SIG-M5 treated with dmso at 0.1 percent for 504 hours (cell line): ENCODE data around the gene GZF1.

Experiments
- DNase-seq: peaks from one replicate; lab custom pipeline; 2025; ENCODE audit not compliant: unreplicated experiment; lab: John Stamatoyannopoulos, UW

Gene GZF1

GRCh38 chr20:23368316-23369071, 6.5 kb downstream of the GZF1 start:
- DNase-seq: no peak

- no peak for DNase-seq
These were observed 7.3 kb downstream of the GZF1 start for GRCh38 chr20:23369072-23369823.

- DNase-seq: no peak
These were observed 8.3 kb downstream of the GZF1 start for GRCh38 chr20:23370274-23370673.

- DNase-seq: no peak
These were observed 8.9 kb downstream of the GZF1 start for GRCh38 chr20:23370873-23371272.

GRCh38 chr20:23371496-23371895, 9.5 kb downstream of the GZF1 start:
- no peak for DNase-seq

GRCh38 chr20:23374441-23374840, 12.5 kb downstream of the GZF1 start:
- no peak for DNase-seq

- DNase-seq: no peak
These were observed 13.8 kb downstream of the GZF1 start for GRCh38 chr20:23375827-23376226.

GRCh38 chr20:23379772-23380171, 17.8 kb downstream of the GZF1 start:
- no peak for DNase-seq

GRCh38 chr20:23381876-23382275, 19.9 kb downstream of the GZF1 start:
- no peak for DNase-seq

GRCh38 chr20:23386304-23387117, 24.5 kb downstream of the GZF1 start:
- DNase-seq: no peak

- no peak for DNase-seq
These were observed 25.1 kb downstream of the GZF1 start for GRCh38 chr20:23387118-23387443.

GRCh38 chr20:23390091-23390774, 28.3 kb downstream of the GZF1 start:
- no peak for DNase-seq

GRCh38 chr20:23391707-23392310, 29.8 kb downstream of the GZF1 start:
- no peak for DNase-seq

- DNase-seq: peak; percentile 11
These were observed 32.2 kb downstream of the GZF1 start for GRCh38 chr20:23393996-23394775.

GRCh38 chr20:23396950-23397627, 35.1 kb downstream of the GZF1 start:
- no peak for DNase-seq

GRCh38 chr20:23397961-23398360, 36.0 kb downstream of the GZF1 start:
- peak; percentile 44 for DNase-seq

GRCh38 chr20:23399568-23400241, 37.7 kb downstream of the GZF1 start:
- peak; percentile 20 for DNase-seq

- DNase-seq: no peak
These were observed 39.1 kb downstream of the GZF1 start for GRCh38 chr20:23401051-23401450.

GRCh38 chr20:23403751-23404150, 41.8 kb downstream of the GZF1 start:
- DNase-seq: no peak
